WERI-Rb-1 (cell line): ENCODE data around the gene POLR3C.

ENCODE experiments used
- DNase-seq: peaks from one replicate; pipeline ENCODE4 v3.0.0-alpha.2; 2020
- H3K27ac ChIP-seq: fragments of 250-450 bp; sonication (Bioruptor Pico); 2 replicates; pipeline ENCODE4 v1.5.1; 2020; ENCODE audit warnings: mild to moderate bottlenecking, moderate library complexity
- H3K27me3 ChIP-seq: fragments of 250-450 bp; sonication (Bioruptor Pico); 2 replicates; pipeline ENCODE4 v1.5.1; 2021; ENCODE audit warnings: mild to moderate bottlenecking, low read depth, moderate library complexity; ENCODE audit not compliant: insufficient read depth, severe bottlenecking
- H3K36me3 ChIP-seq: fragments of 250-450 bp; sonication (Bioruptor Pico); 2 replicates; pipeline ENCODE4 v1.5.1; 2020; ENCODE audit warnings: mild to moderate bottlenecking, moderate library complexity
- H3K4me3 ChIP-seq: 2 replicates; pipeline ENCODE4 v1.5.1; 2011; ENCODE audit warnings: low read depth, mild to moderate bottlenecking, control low read depth, low read length
- H3K9me3 ChIP-seq: fragments of 250-450 bp; sonication (Bioruptor Pico); 2 replicates; pipeline ENCODE4 v1.5.1; 2021; ENCODE audit warnings: mild to moderate bottlenecking, moderate library complexity; ENCODE audit not compliant: severe bottlenecking
- CTCF ChIP-seq: IDR thresholded peaks from 2 replicates; pipeline ENCODE4 v1.5.1; 2011; ENCODE audit warnings: low read depth, mild to moderate bottlenecking, control low read depth, inconsistent platforms, low read length

The POLR3C gene

GRCh38 chr1:145877923-145878486, 54.0 kb downstream of the POLR3C start:
- no peak for DNase-seq
- Histone ChIP-seq H3K27ac (no peak overlapping the region), H3K36me3 (no peaks in the 10 kb centered on the region), H3K9me3 (no peaks in the 10 kb centered on the region), H3K4me3 (no peak overlapping the region), H3K27me3 (no peaks in the 10 kb centered on the region)
- no peak for TF ChIP-seq CTCF

- Histone ChIP-seq H3K9me3 (no peaks in the 10 kb centered on the region), H3K27ac (no peak overlapping the region), H3K36me3 (no peaks in the 10 kb centered on the region), H3K27me3 (no peaks in the 10 kb centered on the region), H3K4me3 (no peak overlapping the region)
- no peak for TF ChIP-seq CTCF
- no peak for DNase-seq
Observed at GRCh38 chr1:145878724-145879123, 54.7 kb downstream of the POLR3C start.

- no peak overlapping the region for H3K4me3 ChIP-seq
- DNase-seq, result no peak
- no peak for TF ChIP-seq CTCF
- no peak overlapping the region for H3K27ac ChIP-seq
- peaks cover 2% of the 10 kb centered on the region for H3K27me3 ChIP-seq
- H3K9me3 ChIP-seq, result no peaks in the 10 kb centered on the region
- H3K36me3 ChIP-seq, result no peaks in the 10 kb centered on the region
Observed at GRCh38 chr1:145879775-145880174, 55.8 kb downstream of the POLR3C start.

GRCh38 chr1:145884675-145885074, 60.7 kb downstream of the POLR3C start:
- no peak for TF ChIP-seq CTCF
- Histone ChIP-seq H3K27me3 (peaks cover 10% of the 10 kb centered on the region), H3K4me3 (no peak overlapping the region), H3K9me3 (no peaks in the 10 kb centered on the region), H3K27ac (no peak overlapping the region), H3K36me3 (no peaks in the 10 kb centered on the region)
- no peak for DNase-seq

- Histone ChIP-seq H3K4me3 (peak within 1 kb of the TSS; percentile 66), H3K27me3 (peaks cover 10% of the 10 kb centered on the region), H3K36me3 (no peaks in the 10 kb centered on the region), H3K9me3 (no peaks in the 10 kb centered on the region), H3K27ac (no peak within 1 kb of the TSS)
- TF ChIP-seq CTCF, result no peak
- DNase-seq, result peak; percentile 95
Observed at GRCh38 chr1:145885738-145886287, 61.8 kb downstream of the POLR3C start, which contains the start of gene ANKRD35. Gene ANKRD35 (minus strand): TSS chr1:145885866. CDS start chr1:145885758, 108 bp downstream.

GRCh38 chr1:145886390-145886789, 62.4 kb downstream of the POLR3C start:
- H3K9me3 ChIP-seq, result no peaks in the 10 kb centered on the region
- H3K36me3 ChIP-seq, result no peaks in the 10 kb centered on the region
- no peak for DNase-seq
- no peak overlapping the region for H3K27ac ChIP-seq
- no peak for TF ChIP-seq CTCF
- H3K4me3 ChIP-seq, result peak overlapping the region; percentile 66
- peaks cover 10% of the 10 kb centered on the region for H3K27me3 ChIP-seq
